HUDEP-2 (cell line): ENCODE data around the gene DLX3.
A peak's percentile ranks its signal among the peaks of the same experiment; 100 is the strongest.

Experiments
- DNase-seq, 76 experiments: peaks; one replicate each; lab custom pipeline; 2025; ENCODE audit not compliant: unreplicated experiment in 76 of 76; lab: John Stamatoyannopoulos, UW

The DLX3 gene

DNA sequence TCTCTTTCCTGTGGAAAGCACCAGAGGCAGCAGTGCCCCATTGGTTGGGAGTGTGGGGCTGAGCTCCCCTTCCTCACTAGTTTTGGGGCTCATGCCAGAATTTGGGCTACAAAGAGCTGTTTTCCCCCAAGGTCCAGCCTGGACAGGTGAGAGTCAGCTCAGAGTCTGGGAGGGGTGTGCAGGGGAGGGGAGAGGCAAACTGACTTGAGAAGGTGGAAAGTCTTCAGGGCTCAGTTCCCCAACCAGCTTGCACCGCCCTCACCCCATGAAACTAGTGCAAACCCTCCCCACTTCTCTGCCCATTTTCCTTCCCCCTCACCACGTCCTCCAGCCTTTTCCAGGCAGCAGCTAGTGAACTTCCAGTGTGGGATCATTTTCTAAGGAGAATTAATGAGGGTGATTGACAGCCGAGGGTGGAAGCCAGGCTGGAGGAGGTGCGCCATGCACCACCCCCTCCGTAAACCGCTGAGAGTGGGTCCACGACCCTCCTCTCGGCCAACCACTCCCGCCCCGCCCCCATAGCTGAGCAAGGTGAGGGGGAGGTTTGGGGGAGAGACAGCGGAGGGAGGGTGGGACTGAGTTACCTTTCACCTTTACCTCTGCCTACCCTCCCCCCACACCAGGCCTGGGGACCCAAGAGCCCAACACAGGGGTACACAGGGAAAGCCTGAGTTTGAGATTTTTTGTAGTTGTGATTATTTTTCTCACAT, 32.3 kb downstream of the DLX3 start:
- no peak for DNase-seq

- no peak for DNase-seq
Measured at GRCh38 chr17:49959183-49959935, 35.7 kb downstream of the DLX3 start.

GRCh38 chr17:49958723-49959122, 36.3 kb downstream of the DLX3 start:
- no peak for DNase-seq

DNA sequence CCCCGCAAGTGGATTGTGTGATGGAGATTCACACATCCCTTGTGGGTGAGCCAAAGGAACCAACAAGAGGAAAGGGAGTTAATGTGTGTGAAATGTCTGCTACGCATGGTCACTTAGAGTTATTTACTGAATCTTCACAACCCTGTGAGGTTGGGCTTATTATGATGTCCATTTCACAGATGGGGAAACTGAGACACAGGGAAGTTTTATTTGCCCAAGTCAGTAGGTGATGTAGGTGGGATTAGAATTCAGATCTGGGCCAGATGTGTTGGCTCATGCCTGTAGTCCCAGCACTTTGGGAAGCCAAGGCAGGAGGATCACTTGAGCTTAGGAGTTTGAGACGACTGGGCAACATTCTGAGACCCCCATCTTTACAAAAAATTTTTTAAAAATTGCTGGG, 37.7 kb downstream of the DLX3 start:
- DNase-seq: no peak

GRCh38 chr17:49956780-49957179, 38.2 kb downstream of the DLX3 start:
- no peak for DNase-seq

DNA sequence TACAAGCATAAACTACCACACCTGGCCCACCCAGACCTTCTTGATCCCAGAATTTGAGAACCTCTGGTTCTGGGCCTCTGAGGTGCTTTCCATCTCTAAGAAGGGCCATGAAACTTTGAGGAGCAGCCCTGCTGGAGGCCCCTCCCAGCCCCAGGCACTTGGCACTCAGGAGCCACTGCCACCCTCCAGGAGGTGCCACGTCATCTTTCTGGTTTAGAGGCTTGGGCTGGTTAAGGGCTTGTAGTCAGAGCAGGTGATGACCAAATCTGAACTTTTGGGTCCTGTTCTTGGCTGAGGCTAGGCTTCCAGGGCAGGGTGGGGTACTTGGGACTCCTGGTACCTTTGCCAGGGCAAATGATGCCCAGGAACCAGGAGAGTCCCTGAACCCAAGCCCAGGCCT, 39.9 kb downstream of the DLX3 start:
- no peak for DNase-seq

DNA sequence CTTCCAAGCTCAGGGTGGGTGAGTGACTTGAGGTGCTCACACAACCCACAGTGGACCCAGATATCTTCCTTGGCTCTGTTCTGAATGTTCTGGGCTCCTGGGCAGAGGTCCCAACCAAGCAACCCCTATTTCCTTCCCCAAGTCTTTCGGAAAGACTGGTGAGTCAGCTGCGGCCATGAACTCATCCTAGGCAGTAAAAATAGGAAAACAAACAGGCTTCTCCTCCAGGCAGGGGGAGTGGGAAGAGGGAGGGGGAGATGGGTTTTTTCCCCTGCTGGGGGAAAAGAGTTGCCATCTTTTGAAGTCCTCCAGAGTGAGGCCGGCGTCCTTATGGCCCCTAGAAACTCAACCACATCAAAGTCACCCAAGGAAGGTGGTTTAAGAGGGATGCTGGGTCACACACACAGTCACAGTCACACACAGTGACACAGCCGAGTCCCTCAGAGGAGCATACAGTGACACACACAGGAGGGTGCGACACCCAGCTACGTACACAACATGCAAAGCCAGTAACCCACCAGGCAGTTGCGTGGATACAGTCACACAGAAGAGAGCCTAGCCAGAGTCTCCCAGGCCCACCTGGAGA, 42.0 kb downstream of the DLX3 start:
- no peak for DNase-seq

DNA sequence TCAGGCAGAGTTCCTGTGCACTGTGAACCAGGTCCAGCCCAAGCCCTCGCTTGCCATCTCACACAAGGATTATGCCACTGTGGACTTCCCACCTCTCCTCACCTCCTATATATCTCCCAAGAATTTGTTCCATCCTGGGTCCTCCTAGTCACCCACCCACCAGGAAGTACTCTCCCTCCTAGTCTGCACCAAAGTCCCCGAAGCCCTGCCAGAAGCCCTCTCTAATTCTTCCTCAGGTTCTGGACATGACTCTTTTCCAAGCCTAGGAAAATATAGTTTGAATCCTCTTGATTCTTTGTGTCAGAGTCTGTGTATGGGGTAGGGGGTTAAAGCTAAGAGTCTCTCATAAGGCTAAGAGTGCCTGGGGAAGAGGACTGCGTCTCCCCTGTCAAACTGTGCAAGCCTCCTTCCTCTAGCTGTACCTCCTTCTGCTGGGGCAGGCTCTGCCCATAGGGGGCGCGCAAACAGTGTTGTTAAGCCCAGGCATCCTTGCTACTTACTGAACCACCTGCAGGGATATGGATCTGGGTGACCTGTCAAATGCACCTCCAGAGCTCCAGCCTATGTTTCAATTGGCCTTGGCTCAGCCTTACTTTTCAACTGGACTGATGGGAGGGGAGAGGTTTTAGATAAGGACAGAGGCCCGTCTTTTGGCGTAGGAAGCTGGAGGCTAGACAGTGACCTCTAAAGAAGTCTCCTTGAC, 42.7 kb downstream of the DLX3 start:
- peak in 64 of 76 experiments; percentile 10 to 82 (median 49) for DNase-seq

- no peak for DNase-seq
Measured at GRCh38 chr17:49951362-49952082, 43.5 kb downstream of the DLX3 start.

- DNase-seq: no peak
Measured at GRCh38 chr17:49949634-49950033, 45.4 kb downstream of the DLX3 start.

- DNase-seq: no peak
Measured at GRCh38 chr17:49946964-49947584, 48.0 kb downstream of the DLX3 start.

DNA sequence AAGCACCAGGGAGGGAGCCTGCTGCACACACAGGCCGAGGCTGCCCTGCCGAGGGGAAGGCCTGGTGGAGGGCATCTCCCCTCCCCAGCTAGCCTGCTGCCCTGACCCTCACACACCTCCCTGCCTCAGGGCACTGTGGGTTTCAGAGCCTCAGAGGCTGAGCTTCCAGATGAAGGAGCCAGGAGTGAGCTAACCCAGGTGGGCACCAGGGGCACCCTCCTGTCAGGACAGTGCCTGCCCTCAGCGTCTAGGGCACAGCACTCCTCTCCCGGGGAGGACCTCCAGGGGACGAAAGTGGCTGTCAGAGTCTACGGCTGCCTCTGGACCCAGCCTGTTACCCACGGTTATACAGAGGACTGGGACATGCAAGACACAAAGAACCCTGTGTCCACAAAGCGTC, 48.8 kb downstream of the DLX3 start:
- DNase-seq: no peak

DNA sequence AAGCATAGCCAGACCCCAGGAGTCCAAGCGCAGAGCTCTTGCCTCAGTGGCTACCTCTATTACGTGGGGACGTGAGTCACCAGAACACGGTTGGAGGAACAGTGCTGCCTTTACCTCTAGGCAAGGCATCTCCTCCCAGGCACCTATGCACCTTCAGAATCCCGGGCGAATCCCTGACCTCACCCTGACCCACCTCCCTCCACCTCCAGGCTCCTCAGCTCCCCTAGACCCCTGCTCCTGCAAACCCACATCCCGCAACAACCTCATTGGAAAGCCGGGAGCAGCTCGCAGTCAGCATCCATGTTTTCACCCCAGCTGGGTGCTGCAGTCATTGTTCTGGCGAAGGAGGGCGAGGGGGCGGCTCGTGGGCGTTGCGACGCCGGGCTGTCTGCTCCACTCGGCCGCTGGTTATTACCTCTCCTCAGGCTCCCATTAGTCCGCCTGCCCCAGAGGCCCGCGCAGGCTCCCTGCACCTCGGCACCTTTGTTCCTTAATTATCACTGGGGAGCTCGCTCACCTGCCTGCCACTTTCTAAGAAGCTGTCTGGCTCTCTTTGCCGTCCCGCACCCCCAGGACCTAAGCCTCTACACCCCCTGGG, 50.7 kb downstream of the DLX3 start:
- no peak for DNase-seq

GRCh38 chr17:49942947-49943346, 52.1 kb downstream of the DLX3 start:
- DNase-seq: no peak

DNA sequence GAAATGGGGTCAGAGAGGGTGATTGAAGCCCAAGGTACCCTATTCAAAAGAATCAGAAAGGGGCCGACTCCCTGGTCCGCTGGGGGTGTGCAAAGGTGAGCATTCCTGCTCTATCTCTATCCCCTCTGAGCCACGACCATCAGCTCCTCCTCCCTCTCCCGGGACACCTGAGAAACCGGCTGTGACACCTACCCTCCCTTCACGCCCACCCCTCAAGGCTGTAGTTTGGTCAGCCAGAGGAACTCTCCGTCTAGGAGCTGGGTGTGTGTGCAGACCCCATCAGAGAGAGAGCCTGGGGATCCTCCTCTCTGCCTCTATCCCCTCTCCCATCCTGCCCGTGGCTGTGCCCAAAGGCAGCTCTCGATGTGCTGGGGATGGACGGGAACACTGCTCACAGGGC, 53.6 kb downstream of the DLX3 start:
- no peak for DNase-seq
